Dedifferentiated amniotic fluid mesenchymal stem cell (primary cell): ENCODE results near the gene SELENOO.
"Not testable (repeated sequence)": the region's sequence is repeated elsewhere in the genome, so short reads cannot be mapped to it uniquely, and the experiment has no call there.

Experiments
- DNase-seq: peaks from one replicate; pipeline ENCODE4 v3.0.0-alpha.2; 2016; ENCODE audit errors: extremely low spot score

Gene SELENOO, protein sequence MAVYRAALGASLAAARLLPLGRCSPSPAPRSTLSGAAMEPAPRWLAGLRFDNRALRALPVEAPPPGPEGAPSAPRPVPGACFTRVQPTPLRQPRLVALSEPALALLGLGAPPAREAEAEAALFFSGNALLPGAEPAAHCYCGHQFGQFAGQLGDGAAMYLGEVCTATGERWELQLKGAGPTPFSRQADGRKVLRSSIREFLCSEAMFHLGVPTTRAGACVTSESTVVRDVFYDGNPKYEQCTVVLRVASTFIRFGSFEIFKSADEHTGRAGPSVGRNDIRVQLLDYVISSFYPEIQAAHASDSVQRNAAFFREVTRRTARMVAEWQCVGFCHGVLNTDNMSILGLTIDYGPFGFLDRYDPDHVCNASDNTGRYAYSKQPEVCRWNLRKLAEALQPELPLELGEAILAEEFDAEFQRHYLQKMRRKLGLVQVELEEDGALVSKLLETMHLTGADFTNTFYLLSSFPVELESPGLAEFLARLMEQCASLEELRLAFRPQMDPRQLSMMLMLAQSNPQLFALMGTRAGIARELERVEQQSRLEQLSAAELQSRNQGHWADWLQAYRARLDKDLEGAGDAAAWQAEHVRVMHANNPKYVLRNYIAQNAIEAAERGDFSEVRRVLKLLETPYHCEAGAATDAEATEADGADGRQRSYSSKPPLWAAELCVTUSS

DNA sequence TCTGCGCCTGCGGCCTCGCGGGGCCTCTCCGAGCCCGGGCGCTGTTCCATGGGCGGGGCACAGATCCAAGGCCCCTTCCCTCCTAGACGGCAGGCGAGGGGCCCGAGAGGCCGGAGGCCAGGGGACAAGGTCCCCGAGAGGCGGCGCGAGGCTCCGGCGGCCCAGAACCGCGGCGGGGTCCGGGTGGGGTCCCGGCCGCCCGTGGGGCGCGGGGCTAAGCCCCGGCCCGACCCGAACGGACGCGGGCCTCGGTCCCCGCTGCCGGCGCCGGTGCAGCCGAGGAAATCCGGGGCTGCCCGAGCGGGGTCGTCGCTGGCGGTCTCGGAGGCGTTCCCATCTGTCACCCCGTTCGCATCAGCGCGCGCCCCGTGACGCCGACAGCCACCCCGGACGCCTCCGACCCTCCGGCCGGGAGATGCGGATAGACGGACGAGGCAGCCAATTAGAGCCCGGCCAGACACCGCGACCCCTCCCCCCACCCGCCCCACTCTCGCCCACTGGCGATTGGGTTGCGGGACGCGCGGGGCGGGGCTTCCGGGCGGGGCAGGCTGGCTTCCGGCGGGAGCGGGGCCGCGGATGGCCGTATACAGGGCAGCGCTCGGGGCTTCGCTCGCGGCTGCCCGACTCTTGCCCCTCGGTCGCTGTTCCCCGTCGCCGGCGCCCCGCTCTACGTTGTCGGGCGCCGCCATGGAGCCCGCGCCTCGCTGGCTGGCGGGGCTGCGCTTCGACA is at the start of gene SELENOO:
TSS of gene SELENOO (plus strand) at position 551 of the 730 bp plus-strand sequence. CDS start at position 577, 26 bp downstream.
- DNase-seq, result peak; percentile 78

DNA sequence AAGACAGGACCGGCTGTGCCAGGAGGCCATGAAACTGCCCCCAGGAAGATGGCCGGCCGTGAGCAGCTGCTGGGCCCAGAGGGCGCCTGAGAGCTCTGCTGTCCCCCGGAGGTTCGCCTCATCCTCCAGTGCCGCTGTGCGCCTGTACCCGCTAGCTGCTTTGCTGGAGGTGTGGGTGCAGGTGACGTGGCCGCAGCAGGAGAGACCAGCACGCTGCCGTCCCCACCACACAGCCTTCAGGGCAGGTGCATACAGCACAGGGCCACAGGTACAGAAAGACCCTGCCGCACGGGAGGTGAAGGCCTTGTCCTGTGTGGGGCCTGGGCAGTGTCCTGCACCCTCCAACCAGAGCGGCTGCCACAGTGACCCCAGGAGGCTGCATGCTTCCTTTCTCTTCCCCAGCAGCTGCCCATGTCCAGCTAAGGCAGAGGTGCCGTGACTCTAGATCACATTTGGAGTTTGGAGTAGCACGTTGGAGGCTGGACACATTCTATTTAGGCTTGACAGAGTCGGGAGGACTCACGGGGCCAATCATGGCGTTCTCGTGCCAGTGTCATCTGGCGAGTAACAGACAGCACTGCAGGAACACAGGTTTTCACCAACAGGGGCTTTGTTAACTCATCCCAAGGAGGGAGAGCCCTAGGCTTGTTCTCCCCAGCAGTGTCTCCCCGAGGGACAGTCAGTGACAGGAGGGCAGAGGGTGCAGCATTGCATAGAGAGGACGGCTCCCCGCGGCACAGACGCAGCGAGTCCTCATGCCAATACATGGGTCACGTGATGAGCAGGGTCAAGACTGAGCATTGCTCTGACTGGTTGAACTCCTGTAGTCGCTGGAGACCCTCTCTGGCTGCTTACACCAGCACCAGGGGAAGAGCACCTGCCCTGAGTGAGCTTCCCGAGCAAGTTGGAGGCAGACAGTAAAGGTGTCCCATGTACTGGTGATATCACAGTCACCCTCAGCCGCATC is 49.0 kb upstream of the SELENOO start:
- no peak for DNase-seq

DNA sequence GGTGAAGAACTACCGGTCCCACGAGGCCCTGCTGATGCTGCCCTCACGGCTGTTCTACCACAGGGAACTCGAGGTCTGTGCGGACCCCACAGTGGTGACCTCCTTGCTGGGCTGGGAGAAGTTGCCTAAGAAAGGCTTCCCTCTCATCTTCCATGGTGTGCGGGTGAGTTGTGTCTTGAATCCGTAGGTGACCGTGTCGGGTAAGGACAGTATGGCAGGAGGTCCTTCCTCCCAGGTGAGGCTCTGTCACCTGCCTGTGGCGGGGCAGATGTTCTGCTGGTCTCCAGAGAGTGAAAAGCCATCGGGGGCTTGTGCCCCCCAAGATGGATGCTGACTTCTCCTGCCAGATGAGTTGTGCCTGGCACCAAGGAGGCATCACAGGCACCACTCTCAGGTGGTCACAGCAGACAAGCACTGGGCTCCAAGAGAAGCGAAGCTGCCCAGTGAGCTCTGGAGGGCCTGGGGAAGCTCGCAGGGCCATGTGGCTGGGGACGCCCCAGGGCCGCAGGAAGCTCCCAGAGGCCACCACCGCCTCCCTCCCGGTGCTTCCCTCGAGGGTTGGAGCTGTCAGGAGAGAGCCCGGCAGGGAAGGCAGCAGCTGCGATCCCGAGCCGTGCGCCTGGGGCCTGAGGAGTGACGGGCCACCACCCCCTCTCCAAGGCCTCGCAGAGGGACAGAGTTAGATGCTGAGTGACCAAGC is 47.6 kb upstream of the SELENOO start:
- no peak for DNase-seq

DNA sequence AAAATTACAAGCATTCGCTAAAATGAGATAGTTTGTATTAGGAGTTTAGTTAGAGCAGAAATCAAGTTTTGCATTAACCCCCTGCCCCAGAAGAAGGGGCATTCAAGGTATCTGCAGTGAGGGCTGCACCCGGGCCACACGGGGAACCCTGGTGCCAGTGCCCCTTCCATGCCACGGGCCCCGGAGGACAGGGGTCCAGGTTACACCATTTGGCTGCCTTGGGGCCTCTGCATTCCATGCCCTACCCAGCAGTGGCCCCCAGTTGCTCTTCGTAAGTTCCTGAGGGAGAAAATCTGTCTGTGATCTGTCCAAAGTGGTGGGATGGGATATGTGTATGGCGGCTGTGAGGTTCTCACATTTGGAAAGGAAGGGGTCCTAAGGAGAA is 47.1 kb upstream of the SELENOO start:
- no peak for DNase-seq

DNA sequence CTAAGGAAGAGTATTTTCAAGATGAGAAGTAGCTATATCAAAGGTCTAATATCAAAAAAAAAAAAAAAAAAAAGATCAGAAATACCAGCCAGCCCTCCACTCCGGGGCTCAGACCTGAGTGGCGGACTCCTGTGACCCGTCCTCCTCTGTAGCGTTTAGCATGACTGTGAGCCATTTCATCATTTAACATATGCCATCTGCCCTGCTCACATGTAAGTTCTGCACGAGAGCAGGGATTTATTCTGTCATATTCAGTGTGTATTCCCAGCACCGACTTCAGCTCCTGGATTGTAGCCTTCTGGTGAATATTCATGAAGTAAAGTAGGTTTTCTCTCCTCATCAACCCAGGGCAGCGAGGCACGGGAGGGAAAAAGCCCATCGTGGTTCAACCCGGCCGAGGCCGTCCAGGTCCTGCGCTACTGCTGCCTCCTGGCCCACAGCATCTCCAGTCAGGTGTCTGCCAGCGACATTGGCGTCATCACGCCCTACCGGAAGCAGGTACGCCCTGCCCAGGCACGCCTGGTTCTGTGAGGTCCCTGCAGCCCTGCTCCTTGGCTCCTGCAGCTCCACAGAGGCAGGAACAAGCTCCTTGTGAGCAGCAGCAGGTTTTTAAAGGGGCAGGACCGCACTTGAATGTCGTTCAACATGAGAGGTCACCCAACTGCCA is 43.0 kb upstream of the SELENOO start:
- no peak for DNase-seq

DNA sequence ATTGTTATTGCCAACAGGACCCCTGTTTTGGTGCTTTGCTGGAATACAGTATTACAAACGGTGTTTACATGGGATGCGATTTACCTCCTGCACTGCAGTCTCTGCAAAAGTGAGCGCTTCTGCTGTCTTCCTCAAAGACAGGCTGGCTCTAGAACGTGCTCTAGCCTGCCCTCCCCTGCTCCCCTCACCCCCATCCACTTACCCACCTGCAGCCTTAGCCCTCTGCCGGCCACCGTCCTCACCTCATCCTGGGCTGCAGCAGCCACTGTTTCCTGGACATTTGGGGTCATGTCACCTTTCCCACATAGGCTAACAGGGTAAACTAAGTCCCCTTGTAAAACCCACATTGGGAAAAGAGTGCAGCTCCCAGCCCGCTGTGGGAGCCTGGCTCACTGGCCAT is 39.9 kb upstream of the SELENOO start:
- no peak for DNase-seq

DNA sequence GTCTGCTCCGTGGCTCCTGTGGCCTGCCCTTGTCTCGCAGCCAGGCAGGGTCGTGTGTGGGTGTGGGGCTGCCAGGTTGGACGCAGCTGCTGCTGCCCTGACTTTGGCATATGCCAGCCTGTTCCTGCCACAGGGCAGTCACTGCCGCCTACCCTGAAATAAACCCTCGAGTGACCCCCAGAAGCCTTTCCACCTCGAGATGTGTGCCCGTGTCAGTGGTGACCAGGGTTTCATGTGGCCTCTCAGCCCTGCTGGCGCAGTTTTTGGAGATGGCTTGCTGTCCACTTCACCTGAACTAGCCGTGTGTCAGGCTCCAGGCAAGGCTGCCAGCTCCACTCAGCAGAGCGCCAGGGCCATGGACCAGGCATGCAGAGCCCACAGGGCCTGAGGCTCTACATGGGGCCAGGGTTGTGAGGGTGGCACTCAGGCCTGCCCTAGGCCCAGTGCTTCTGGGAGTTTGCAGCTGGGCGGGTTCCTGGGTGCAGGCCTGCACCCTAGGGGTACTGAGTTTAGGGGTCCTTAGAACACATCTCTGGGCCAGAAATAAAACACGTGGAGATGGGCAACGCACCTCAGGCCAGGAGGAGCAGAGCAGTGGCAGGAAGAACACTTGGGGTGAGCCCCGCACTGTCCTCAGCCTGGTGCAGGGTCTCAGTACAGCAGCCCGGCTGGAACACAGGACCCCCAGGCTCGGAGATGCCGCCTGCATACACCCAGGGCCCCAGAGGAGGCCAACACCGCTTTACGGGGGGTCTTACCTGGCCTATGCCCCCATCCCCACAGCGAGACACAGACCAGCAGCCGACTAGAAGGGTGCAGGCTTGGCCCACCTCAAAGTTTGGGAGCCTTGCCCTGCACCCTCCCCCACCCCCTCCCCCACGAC is 39.1 kb upstream of the SELENOO start:
- DNase-seq, result no peak

DNA sequence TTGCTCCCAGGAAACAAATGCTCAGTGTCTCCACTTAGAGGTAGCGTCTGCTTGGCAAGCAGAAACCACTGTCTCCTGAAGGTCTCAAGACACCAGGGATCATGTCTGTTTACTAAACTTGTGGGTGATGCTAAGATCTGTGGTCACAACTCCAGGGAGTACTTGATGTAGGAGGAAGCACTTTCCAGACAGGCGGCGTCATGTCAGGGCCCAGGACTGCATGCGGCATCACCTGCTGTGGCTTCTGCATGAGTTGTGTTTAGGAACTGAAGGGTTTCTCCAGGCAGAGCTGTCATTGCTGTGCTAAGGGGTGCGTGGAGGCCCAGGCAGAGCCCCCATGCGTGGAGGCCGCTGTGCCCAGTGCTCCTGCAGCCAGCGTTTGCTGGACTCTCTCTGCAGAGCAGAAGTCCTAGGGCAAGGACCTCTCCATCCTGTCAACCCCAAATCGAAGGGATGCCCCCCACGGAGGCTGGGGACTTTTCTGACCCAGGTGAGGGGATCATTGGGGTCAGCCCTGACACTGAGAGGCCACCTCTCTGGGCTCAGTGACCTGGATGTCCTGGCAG is 38.3 kb upstream of the SELENOO start:
- no peak for DNase-seq

DNA sequence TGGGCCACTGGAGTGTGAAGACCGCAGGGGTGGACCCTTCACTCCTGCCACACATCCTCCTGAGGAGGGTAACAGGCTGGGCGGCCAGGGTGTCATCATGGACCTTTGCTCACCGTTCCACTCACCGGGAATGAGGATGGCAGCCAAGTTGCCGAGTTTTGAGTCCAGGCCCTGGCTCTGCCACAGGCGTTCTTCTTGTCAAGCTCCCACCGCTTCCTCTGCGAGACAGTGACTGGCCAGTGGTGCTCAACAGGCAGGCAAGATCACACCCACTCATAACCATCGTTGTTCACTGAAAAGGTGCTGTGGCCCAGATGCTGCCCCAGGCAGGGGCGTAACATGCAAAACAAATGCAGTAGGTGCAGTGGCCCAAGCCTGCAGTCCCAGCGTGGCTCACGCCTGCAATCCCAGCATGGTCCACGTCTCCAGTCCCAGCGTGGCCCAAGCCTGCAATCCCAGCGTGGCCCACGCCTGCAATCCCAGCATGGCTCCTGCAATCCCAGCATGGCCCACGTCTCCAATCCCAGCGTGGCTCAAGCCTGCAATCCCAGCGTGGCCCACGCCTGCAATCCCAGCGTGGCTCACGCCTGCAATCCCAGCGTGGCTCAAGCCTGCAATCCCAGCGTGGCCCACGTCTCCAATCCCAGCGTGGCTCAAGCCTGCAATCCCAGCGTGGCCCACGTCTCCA is 35.2 kb upstream of the SELENOO start:
- DNase-seq, result no peak

DNA sequence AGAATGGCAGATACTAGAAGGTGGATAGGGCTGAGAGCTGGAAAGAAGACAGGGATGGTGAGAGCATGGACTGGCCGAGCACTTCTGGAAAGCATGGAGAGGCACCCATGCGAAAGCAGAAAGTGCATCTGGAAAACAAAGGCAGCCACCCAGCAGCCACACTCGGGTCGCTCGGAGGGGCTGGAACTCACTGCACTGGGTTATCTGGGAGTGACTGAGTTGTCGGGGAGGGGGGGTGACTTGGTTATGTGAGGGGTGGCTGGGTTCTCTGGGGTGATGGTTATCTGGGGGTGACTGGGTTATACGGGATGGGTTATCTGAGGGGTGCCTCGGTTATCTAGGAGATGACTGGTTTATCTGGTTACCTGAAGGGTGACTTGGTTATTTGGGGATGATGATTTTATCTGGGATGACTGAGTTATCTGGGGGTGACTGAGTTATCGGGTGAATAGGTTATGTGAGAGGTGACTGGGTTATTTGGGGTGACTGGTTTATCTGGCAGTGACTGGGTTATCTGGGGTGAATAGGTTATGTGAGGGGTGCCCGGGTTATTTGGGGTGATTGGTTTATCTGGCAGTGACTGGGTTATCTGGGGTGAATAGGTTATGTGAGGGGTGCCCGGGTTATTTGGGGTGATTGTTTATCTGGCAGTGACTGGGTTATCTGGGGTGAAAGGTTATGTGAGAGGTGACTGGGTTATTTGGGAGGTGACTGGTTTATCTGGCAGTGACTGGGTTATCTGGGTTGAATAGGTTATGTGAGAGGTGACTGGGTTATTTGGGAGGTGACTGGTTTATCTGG is 32.9 kb upstream of the SELENOO start:
- DNase-seq, result no peak

DNA sequence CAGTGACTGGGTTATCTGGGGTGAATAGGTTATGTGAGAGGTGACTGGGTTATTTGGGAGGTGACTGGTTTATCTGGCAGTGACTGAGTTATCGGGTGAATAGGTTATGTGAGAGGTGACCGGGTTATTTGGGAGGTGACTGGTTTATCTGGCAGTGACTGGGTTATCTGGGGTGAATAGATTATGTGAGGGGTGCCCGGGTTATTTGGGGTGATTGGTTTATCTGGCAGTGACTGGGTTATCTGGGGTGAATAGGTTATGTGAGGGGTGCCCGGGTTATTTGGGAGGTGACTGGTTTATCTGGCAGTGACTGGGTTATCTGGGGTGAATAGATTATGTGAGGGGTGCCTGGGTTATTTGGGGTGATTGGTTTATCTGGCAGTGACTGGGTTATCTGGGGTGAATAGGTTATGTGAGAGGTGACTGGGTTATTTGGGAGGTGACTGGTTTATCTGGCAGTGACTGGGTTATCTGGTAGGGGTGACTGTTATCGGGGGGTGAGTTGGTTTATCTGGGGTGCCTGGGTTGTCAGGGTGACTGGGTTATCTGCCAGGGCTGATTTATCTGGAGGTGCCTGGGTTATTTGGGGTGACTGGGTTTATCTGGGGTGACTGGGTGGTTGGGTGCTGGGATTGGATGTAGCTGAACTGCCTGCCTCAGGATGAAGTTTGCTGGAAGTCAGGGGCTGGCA is 32.2 kb upstream of the SELENOO start:
- not testable (repeated sequence) for DNase-seq

DNA sequence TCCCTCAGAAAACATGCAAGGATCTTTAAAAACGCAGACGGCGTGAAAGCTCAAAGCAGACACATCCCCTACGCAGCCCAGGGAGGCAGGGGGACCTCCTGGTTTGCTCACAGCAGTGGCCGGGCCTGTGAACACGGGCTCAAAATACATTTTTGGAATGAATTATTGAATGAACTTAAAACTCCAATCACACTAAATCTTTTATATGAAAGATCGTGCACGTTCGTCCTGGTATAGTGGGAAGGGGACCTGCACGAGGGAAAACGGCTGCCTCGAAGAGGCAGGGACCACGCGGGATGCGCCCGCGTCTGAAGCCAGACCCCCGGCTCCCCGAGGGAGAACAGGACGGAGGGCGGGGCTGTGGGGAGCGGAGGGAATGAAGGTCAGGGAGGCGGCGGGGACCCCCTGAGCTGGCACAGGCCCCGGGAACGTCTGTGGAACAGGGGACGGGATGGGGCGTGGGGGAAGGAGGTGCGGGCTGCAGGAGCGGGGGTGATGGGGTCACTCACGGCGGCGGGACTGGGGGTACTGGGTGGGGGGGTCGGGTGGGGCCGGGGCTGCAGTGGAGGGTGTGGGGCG is 31.5 kb upstream of the SELENOO start:
- no peak for DNase-seq

DNA sequence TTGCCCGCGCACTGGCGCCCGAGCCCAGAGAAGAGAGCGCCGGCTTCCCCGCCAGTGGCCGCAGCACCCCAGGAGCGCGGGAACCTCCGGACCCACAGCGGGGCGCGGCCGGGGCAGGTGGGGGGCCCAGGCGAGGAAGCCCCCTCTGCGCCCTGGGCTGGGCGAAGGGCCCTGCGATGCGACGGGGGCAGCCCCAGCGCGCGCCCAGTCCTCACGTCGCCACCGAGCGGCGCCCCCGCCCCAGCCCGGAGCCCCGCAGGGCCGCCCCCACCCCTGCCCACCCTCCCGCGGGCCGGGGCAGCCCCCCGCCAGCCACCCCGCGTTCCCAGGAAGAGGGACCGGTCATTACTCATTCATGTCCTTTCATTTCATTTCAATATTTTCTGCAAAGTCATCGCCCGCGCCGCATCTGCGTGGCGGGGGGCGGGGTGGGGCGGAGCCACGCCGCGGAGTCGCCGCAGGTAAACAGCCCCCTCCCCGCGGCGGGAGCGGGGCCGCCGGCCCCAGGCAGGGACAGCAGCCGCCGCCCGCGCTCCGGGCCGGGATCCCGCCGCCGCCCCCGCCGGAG is 31.0 kb upstream of the SELENOO start:
- DNase-seq, result no peak

DNA sequence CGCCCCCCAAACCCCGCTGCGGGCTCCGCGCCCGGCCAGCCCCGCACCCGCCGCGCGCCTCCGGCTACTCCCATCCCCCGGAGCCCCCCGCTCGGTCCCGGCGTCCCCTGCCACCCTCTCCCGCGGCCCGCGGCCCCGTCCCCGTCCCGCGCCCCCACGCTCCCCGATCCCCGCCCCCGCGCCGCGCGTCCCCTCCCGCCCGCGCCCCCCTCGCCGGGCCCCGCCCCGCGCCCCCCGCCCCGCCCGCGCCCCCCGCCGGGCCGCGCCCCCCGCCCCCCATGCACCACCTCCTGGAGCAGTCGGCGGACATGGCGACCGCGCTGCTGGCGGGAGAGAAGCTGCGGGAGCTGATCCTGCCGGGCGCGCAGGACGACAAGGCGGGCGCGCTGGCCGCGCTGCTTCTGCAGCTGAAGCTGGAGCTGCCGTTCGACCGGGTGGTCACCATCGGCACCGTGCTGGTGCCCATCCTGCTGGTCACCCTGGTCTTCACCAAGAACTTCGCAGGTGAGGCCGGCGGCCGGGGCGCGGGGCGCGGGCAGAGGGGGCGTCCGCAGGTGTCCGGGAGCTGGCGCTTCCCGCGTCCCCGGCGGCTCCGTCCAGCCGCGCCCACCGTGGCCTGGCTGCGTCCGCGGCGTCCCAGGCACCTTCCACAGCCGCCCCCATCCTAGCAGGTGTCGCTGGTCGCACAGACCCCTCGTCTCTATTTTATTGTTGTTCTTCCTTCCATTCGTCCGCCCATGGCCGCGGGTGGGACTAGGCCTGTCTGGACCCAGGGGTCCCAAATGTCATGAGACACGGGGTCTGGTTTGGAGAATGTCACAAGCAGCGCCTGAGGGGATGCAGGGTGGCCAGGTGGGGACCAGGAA is 30.1 kb upstream of the SELENOO start, which contains the start of gene PANX2:
TSS of gene PANX2 (plus strand) at position 279 of the 866 bp plus-strand sequence. CDS start at position 279, 0 bp downstream.
- DNase-seq, result no peak
